Activated CD4-positive, alpha-beta T cell treated with anti-CD3 and anti-CD28 coated beads, Interleukin-2, amount 50 U/mL, for 16 hours (primary cell): ENCODE results near the gene DYRK1A.

Experiments used
- DNase-seq: peaks from one replicate; pipeline ENCODE4 v3.0.0-alpha.2; 2020

DYRK1A gene

DNA sequence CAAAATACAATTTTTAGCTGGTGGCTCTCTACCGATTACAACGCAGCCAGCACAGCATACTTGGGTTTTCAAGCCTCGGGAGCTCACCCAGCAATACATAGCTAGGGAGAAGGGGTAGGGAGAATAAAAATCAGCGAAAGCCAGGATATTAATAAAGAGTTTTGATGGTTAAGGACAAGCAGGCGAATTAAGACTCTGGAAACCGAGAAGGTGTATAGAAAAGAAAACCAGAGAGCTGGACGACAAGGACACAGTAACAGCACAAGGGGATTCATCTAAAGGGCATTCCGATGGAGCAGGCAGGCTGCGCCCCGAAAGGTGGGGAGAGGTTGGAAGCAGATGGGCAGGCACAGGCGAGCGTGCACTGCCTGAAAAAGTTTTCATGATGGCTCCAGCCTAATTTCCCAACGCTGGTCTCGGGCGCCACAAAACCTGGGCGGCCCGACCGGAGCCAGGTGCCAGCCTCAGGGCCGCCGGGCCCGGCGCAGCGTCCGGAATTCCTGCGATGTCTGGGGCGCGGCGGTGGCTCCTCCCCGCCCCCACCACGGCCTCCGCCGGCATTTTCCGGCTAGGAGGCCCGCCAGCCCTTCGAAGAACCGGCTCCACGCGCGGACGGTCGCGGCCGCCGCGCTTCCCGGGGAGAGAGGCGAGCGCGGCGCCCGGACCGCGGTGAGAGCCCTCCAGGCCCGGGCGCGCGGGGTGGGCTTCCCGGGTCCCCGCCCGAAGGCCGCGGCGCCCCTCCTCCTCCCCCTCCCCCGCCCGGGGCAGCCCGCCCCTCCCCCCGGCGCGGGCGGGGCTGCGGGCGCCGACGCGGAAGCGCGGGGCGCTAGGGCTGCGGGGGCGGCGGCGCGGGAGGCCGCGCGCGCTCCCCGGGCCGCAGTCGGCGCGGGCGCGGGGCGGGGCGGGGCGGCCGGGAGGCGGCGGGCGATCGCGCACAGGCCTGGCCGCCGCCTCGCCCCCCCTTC, 774 bp upstream of the DYRK1A start:
- DNase-seq: peak; percentile 54

DNA sequence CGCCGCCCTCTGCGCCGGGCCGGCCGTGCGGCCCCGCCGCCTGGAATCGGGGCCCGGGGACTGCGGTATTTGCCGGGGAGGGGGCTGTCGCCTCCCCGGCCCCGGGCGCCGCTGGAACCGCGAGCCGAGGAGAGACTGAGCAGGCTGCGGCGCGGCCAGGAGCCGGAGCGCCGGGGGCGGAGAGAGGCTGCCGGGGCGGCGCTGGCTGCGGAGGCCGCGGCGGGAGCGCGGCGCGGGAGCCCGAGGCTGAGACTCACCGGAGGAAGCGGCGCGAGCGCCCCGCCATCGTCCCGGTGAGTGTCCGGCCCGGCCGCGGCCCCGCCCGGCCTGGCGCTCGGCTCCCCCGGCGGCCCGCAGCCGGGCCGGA, 746 bp downstream of the DYRK1A start:
- DNase-seq: no peak

DNA sequence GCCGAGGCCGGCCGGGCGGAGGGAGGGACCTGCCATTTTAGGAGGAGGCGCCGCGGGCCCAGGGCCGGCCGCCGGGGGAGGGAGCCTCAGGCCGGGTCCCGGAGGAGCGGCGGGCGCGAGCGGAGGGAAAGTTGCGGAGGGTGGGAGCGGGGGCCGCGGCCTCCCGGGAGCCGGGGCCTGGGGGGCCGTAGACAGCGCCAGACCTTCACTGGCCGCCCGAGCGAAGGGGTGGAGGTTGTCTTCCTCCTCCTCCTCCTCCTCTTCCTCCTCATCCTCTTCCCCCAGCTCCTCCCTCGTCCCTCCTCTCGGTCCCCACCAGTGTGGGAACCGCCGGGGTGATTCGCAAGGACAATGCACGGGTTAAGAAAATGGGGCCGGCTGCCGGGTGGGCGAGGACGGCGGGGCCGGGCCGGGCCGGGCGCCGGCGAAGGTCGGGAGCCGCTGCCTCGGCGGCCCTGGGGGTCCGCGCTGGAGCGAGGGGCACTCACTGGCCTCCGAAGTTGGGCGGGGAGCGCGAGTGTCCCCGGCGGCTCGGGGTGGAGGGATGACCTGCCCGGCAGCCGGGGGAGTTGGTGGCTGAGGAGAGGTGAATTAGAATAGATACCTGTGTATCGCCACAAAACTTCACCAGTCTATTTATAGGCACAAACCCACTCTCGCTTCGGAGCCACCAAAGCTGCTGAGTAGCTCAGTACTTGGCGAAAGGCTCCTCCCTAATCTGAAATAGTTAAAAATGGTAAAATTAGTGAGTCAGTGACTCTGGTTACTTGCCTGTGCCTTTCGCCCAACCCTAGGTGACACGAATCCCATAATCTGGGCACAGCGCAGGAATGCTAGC, 1.3 kb downstream of the DYRK1A start:
- DNase-seq: peak; percentile 52

DNA sequence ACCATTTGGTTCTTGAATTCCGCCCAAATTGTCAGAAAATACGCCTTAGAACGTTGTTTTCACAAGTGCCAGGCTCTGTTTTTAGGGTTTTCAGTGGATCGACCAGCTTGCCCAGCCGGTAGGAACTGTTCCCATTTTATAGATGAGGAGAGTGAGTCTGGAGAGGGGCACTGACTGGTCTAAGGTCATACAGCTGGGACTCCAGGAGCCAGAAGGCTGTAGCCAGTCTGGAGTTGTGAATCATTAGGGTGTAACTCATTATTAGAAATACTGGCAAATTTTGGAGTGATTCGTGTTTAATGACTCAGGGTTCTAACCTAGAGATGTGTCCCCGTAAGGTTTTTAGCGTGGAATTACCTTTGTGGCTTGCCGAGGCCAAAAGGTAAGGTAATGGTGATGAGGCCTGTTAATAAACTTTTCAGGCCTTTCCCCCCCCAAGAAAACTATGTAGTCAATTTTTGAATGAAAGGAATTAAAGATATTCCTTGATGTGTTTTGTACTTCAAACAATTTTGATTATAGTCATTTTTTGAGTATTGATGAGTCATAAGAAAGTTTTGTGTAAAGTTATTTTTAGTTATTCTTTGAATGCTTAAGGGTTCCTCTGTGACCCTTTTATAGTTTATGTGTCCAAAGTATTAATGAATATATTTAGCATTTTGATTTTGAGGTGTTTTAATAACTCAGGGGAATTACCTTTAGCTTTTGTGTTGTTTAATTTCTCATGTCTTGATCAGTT, 2.1 kb downstream of the DYRK1A start:
- DNase-seq: peak; percentile 21

DNA sequence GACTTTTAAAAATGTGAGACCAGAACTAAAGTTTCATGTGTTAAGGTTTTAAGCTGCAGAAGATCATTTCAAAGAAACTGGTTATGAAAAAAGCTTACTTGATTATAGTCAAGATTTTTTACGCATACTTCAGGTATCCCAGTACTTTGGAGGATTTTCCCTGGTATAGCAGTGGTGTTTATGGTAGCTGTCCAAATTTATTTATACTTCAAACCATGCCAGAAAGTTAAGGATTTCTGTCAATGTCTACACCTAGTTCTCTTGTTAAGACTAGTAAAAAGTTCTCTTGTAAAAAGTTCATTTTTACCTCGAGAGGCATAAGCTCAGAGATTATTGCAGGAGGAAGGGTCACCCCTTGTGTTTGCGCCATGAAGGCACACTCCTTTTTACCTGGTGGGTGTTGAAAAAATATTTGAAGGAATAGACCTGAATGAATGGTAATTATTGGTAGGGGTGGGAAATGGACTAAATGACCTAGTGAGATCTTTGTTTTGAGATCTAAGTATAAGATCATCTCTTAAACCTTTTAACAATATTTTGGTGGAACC, 2.8 kb downstream of the DYRK1A start:
- DNase-seq: no peak

DNA sequence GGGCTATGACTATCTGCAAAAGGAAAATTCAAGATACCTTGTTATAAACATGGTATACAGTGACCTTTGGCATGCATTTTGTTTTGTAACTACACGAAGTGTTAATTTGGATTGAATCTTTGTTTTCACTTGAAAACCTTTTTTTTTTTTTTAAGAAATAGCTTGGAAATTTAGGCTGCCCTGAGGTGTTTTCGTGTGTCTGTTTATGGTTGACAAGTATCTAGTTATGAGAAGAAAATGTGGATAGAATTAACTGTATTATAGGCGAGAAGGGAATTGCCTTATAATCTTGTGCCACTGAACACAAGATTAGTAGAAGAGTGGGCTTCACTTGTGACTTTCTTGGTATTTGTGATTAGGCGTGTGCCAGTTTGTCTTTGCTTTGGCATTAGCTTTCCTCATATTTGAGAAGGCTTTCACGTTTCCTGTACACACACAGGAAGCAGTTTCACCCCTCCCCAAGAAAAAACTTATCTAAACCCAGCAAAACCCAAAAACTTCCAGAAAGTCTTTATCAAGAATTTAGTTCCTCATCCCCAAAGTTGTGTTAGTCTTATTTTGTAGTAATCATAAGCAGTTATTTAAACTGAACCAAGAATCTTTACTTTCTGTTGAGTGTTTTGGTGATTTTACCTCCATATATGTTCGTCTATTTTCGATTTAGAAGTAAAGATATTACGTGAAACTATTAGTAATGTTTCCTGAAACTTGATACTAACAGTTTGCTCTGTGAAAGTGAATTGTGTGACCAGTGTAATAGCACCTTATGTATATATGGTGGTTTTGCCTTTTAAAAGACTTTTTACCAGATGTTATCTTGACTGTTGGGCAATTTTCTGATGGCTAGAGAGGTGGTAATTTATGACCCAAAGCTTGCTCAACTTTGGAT, 3.8 kb downstream of the DYRK1A start:
- peak; percentile 58 for DNase-seq

DNA sequence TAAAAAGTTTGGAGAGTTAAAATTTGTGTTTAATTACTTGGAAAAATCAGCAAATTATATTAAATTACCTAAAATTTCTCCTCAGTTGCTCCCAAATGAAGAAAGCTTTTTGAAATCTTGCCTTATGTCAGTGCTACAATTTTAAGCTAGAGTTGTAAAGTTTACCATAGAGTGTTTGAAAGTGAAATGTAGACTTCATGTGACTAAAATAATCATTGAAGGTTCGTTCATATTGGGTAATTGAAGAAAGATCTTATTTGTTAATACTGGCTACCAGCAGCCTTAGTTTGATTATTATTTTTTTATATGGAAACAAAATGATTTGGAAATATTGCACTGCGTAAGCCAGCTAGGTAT, 4.4 kb downstream of the DYRK1A start:
- DNase-seq: no peak

DNA sequence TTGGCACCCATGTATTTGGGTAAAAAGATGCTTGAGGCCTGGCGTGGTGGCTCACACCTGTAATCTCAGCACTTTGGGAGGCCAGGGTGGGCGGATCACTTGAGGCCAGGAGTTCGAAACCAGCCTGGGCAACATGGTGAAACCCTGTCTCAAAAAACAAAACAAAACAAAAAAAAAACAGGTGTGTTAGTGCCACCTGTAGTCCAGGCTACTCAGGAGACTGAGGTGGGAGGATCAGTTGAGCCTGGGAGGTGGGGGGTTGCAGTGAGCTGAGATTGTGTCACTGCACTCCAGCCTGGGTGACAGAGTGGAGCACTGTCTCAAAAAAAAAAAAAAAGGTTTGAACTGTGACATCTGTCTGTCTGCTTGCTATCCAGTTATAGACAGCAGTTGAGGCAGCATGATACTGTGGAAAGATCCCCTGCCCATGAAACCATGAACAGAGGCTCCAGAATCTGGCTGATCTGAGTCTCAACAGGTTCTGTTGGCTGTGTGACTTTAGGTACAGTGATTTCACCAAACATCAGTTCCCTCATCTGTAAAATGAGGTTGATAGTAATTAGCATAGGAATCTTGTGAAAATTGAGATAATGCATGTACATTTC, 5.7 kb downstream of the DYRK1A start:
- DNase-seq: no peak

DNA sequence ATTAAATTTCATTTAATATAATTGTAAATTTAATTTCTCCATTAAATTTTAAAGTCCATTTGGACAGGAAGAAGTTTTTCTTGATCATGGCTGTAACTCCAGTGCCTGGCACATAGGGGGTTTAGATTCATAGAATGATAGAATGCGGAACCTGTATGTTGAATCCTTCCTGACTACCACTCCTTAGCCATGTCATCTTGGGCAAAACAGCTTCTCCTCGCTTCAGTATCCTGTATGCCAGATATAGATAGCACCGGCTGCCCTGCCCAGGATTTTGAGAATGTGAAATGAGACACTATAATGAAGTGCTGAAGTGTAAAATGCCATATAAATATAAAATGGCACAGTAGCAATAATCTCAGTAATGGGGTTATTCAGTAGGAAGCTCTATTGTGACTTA, 6.4 kb downstream of the DYRK1A start:
- no peak for DNase-seq

DNA sequence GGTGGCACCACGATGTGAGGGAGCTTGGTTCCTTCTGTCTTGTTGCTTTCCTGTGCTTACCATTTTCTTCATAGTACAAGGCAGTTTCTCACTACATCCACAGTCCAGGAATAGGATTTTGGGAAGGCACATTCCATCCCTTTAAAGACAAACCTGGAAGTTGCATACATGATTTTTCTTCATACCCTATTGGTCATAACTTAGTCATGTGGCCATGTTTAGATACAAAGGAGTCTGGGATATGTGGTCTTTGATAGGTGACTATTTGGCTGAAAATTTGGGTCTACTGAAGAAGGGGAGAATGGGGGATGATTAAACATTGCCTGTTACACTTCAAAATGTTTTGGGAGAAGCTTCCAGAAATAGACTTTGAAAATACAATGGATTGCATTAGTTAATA, 7.0 kb downstream of the DYRK1A start:
- DNase-seq: no peak

DNA sequence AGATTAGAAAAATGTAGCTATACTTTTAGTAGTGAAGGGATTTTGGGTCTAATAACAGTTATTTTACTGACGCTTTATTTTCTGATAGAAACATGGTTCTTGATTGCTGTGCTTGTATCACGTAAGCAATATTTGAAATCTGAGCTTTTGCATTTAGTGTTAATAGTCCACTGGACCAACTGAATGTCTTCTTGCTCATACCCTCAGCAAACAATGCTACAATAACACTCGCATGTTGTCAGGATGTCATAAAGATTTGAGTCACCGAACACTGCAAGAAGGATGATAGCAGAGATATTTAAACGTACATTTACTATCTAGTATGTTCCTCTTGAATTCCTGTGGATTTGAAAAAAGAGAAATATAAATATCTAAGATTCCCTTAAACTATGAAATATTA, 7.5 kb downstream of the DYRK1A start:
- DNase-seq: no peak

DNA sequence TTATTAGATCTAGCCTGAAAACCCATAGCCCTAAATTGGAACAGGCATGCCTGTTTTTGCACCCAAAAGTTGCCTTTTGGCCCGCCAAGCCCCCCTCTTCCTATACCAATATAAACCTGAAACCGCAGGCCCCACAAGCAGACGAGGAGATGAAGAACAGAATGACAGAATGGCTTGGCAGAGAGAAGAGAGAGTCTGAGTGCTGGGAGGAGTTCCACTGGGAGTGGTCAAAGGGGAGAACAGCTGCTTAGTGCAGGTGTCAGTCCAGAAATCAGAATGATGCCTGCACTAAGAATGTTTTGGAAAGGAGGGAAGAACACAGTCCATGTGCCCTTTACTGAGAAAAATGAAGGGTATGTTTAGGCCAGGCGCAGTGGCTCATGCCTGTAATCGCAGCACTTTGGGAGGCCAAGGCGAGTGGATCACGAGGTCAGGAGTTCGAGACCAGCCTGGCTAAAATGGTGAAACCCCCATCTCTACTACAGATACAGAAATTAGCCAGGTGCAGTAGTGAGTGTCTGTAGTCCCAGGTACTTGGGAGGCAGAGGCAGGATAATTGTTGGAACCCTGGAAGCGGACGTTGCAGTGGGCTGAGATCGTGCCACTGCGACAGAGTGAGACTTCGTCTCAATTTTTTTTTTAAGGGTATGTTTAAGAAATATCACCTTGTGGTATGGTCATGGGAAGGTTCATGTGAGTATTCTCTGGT, 9.4 kb downstream of the DYRK1A start:
- DNase-seq: no peak

DNA sequence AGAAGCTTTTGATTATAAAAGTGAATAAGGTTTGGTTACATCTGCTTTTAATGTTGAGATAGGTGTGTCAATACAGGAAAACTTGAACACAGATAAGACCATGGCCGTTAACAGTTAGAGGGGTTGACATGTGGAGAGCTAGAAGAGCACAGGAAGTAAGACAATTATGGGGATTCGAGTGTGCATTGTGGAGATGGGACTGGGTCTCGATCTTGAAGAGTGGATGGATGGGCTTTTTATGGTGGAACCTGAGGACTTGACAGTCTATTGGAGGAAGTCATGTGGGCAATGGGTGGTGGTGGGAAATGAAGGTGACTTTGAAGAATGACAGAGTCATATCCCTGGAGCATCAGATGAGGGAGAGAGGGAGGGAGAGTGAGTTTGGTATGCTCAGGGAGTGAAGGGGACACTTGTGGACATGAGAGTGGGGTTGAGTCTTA, 12.1 kb downstream of the DYRK1A start:
- no peak for DNase-seq

DNA sequence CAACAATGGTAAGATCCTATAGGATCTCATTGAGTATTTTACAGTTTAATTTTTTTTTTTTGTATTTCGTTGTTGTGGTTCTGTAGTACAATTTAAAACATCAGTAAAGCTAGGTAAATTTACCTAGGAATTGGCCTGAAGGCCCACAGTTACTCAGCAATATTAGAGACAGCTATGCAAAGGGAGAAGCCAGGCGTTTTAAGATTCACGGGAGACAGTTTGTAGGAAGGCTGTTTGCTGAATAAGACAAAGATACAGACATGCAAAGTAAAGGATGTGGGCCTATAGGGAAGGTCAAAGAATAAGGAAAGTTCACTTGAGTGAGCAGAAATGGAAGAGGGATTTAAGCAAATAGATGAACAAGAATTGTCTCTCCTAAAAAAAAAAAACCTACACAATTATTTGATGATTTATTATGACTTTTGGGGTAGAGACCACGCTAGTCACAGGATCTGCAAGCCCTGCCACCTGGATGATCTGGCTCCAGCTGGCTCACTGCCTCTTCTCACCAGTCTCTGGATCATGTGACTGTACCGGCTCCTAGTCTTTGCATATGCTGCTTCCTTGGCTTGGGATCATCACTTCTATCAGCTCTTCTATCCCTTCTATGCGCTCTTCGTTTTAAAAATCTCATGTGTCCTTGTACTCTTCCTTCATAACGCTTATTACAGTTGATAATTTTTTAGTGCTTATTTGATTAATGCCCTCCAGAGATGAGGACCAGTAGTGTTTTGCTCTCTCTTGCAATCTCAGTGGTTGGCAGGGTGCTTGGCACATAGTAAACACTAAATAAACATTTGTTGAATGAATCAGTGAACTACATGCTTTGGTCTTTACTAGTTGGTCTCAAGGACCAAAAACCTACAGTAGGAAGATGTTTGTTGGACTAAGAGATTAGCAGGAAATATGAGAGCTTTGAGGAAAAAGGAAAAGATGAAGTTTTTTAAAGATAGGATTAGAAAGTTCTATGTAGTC, 14.1 kb downstream of the DYRK1A start:
- DNase-seq: no peak

DNA sequence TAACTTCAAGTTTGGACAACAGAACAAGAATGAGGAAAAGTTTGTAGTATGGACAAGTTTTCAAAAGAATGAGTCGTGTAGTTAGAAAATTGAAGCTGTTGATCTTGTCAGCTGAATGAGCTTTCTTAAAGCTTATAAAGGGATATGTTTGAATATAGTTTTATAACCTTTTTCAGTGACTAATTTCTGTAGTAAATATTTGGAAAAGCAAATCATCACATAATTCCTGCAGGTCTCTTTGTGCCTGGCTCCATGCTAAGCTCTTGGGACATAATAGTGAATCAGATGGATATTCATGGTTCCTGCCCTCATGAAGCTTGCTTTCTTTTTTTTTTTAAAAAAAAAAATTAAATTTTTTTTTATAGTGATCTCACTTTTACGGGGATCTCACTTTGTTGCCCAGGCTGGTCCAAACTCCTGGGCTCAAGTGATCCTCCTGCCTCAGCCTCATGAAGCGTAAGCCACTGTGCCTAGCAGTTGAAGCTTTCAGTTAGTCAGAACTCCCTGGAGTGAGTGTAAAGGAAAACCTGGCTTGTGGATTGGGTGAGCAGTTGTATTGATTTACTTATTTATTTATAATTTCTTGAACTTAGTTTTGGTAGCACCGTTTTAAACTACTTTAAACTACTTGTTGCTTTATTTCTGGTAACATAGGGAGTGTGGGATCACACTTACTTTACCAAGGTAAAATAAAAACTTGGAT, 15.5 kb downstream of the DYRK1A start:
- DNase-seq: no peak

DNA sequence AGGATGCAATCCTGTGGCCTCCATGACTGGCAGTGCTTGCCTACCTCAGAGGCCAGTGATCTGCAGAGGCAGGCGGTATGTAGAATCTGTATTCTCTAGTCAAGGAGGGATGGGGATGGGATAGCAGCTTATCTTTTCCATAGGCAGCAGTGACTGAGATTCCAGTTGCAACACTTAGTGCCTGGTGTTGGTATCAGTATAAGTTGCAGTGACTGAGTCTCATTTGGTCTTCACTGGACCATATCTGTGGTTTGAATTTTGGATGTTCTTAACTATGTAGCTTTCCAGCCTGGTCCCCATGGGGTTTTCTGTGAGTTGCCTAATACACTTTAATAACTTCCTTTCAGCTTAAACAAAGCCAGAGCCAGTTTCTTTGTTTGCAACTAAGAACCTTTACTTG, 16.5 kb downstream of the DYRK1A start:
- DNase-seq: no peak

DNA sequence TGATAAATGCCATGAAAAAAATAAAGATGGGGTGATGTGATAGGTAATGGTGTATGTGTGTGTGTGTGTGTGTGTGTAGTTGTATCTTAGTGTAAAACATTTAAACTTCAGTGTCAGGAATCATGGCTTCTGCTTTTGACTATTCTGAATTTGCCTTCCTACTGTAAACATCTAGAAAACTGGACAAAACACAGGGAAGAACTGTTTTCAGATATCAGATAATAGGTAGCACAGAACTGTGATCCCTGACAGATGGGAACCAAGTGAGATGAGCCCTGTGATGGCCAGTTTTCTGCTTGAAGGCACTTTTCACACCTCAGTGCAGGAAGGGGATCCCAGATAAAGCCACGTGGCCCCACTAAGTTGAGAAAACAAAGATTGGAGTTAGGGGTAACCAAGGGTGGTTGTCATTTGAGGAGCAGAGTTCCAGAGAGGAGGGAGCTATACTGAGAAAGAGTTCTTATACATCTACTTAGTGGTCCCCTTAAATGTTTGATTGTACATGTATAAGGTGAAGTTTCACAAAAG, 17.3 kb downstream of the DYRK1A start:
- no peak for DNase-seq

DNA sequence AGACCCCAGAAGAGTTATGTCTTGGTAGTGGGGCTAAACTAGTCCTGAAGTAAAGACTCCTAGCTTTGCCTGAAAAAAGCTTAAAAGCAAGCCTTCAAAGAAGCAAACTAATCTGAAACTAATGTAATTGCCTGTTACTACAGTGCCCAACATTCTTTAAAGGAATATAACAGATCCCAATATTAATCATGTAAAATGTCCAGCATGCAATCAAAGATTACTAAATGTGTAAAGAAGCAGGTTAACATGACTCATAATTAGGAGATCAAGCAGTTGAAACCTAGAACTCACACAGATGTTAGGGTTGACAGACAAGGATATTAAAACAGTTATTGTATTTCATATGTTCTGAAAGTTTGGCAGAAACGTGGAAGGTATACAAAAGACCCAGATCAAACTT, 17.8 kb downstream of the DYRK1A start:
- no peak for DNase-seq
